K562 (cell line): ENCODE measurements around the gene DDX60. TPM values are rescaled to one million over a fixed set of nuclear protein-coding genes. Genes with fewer than 3 reads are reported as not detected.

Source experiments
- HIVEP1 ChIP-seq: fragments of 250-450 bp; sonication (Bioruptor Pico); IDR thresholded peaks from 2 replicates; pipeline ENCODE4 v1.4.0; 2020; ENCODE audit warnings: mild to moderate bottlenecking
- ZC3H8 ChIP-seq: fragments of 450-650 bp; IDR thresholded peaks from 2 replicates; pipeline ENCODE4 v1.6.1; 2017
- ZFP36 ChIP-seq: fragments of 150-350 bp; IDR thresholded peaks from 2 replicates; pipeline ENCODE4 v1.6.1; 2018; ENCODE audit warnings: low read length, low read depth; ENCODE audit not compliant: partially characterized antibody
- ZNF143 ChIP-seq: sonication (generic); formaldehyde crosslinking; IDR thresholded peaks from 2 replicates; pipeline ENCODE4 v1.9.0; 2022; ENCODE audit warnings: mild to moderate bottlenecking, missing genetic modification reagents
- polyA plus RNA-seq, 8 experiments: library from polyadenylated mRNA; depleted of rRNA in 4 of 8; stranded (reverse) in 5 of 8; unstranded in 3 of 8; fragments of >200 nt; fragmentation: Nextera tagmentation in 2 of 8; fragmentation: Illumina TruSeq in 1 of 8; extraction: Ambion mirVana in 2 of 8; extraction: Trizol in 1 of 8; gene quantifications; 2 replicates each; pipeline versions ENCODE4 v1.2.1 to v1.2.3, GENCODE V29; 2011 to 2014; ENCODE audit warnings: inconsistent platforms in 1 of 8, missing spikeins in 1 of 8
- total RNA-seq, 7 experiments: library from RNA; depleted of rRNA in 6 of 7; stranded (reverse); fragments of >200 nt in 6 of 7; fragmentation: Illumina TruSeq in 2 of 7; extraction: Trizol in 2 of 7; gene quantifications; 2 replicates each; pipeline versions ENCODE4 v1.2.1 to v1.2.3, GENCODE V29; 2011 to 2021; ENCODE audit warnings: low replicate concordance in 1 of 7
- TF ChIP-seq, protein P1 (sequence below): fragments of 250-450 bp; sonication (Bioruptor Pico); IDR thresholded peaks from 2 replicates; pipeline ENCODE4 v1.8.0; 2022; ENCODE audit warnings: moderate library complexity, mild to moderate bottlenecking, inconsistent platforms
- TF ChIP-seq, protein P2 (sequence below): fragments of 450-650 bp; IDR thresholded peaks from 2 replicates; pipeline ENCODE4 v1.6.1; 2018; ENCODE audit not compliant: partially characterized antibody
- TF ChIP-seq, protein P3 (sequence below): fragments of 250-450 bp; sonication (Bioruptor Pico); IDR thresholded peaks from 2 replicates; pipeline ENCODE4 v1.4.0; 2020

The DDX60 gene
- total and polyA plus RNA-seq, 9 of the 15 experiments (the other 6 are each of a cell fraction or from before 2014, with no cell fraction given), result 0.06 to 0.25 (median 0.13) TPM

DNA sequence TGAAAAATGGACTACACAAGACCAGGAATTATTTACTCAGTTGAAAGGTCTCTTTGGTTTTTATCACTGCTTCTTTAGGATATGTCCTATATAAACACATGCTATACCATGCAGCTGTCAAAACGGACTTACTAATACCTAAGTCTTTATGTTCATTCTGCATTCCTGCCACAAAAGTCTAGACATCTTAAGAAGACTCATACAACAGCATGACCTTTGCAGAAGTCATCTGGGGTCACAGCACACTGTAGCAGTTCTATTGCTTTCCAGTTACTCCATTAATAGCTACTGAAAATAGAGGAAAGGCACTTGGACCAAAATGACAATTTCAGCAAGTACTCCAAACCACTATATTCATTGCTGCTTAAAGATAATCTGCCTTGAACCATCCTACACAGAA, 53.2 kb downstream of the DDX60 start (continued):
- TF ChIP-seq, protein P1, sequence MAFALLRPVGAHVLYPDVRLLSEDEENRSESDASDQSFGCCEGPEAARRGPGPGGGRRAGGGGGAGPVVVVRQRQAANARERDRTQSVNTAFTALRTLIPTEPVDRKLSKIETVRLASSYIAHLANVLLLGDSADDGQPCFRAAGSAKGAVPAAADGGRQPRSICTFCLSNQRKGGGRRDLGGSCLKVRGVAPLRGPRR (CRISPR knock-in tag), result no peak
- TF ChIP-seq, protein P2, sequence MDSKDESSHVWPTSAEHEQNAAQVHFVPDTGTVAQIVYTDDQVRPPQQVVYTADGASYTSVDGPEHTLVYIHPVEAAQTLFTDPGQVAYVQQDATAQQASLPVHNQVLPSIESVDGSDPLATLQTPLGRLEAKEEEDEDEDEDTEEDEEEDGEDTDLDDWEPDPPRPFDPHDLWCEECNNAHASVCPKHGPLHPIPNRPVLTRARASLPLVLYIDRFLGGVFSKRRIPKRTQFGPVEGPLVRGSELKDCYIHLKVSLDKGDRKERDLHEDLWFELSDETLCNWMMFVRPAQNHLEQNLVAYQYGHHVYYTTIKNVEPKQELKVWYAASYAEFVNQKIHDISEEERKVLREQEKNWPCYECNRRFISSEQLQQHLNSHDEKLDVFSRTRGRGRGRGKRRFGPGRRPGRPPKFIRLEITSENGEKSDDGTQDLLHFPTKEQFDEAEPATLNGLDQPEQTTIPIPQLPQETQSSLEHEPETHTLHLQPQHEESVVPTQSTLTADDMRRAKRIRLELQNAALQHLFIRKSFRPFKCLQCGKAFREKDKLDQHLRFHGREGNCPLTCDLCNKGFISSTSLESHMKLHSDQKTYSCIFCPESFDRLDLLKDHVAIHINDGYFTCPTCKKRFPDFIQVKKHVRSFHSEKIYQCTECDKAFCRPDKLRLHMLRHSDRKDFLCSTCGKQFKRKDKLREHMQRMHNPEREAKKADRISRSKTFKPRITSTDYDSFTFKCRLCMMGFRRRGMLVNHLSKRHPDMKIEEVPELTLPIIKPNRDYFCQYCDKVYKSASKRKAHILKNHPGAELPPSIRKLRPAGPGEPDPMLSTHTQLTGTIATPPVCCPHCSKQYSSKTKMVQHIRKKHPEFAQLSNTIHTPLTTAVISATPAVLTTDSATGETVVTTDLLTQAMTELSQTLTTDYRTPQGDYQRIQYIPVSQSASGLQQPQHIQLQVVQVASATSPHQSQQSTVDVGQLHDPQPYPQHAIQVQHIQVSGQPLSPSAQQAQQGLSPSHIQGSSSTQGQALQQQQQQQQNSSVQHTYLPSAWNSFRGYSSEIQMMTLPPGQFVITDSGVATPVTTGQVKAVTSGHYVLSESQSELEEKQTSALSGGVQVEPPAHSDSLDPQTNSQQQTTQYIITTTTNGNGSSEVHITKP, result no peak
- TF ChIP-seq, protein P3, sequence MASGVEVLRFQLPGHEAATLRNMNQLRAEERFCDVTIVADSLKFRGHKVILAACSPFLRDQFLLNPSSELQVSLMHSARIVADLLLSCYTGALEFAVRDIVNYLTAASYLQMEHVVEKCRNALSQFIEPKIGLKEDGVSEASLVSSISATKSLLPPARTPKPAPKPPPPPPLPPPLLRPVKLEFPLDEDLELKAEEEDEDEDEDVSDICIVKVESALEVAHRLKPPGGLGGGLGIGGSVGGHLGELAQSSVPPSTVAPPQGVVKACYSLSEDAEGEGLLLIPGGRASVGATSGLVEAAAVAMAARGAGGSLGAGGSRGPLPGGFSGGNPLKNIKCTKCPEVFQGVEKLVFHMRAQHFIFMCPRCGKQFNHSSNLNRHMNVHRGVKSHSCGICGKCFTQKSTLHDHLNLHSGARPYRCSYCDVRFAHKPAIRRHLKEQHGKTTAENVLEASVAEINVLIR (CRISPR knock-in tag), result no peak
- no peak for TF ChIP-seq ZNF143 (CRISPR knock-in tag)
- TF ChIP-seq ZC3H8, result no peak
- no peak for TF ChIP-seq ZFP36
- no peak for TF ChIP-seq HIVEP1 (CRISPR knock-in tag)
